SK-N-SH (cell line): ENCODE data around the gene NCS1.

Source experiments
- CHD2 ChIP-seq: fragments of 150-350 bp; IDR thresholded peaks from 2 replicates; pipeline ENCODE4 v1.6.1; 2018; ENCODE audit warnings: low read length; ENCODE audit not compliant: partially characterized antibody
- EP300 ChIP-seq, 2 experiments: IDR thresholded peaks; 2 replicates each; pipeline versions ENCODE4 v1.4.0 to v1.6.1; 2012; ENCODE audit warnings: borderline replicate concordance in 1 of 2, low read depth in 1 of 2, low read length in 1 of 2
- JUND ChIP-seq: IDR thresholded peaks from 2 replicates; pipeline ENCODE4 v1.4.0; 2012
- MAX ChIP-seq: IDR thresholded peaks from 2 replicates; pipeline ENCODE4 v1.4.0; 2012; ENCODE audit warnings: low read depth
- MXI1 ChIP-seq: IDR thresholded peaks from 2 replicates; pipeline ENCODE4 v1.6.1; 2012; ENCODE audit warnings: mild to moderate bottlenecking, low read depth, low read length, improper control_type of control experiment
- PBX3 ChIP-seq: IDR thresholded peaks from 2 replicates; pipeline ENCODE4; 2012
- POLR2AphosphoS5 ChIP-seq: IDR thresholded peaks from 2 replicates; pipeline ENCODE4 v1.6.1; 2012; ENCODE audit warnings: low read depth, low read length
- SIN3A ChIP-seq: IDR thresholded peaks from 2 replicates; pipeline ENCODE4 v1.6.1; 2012; ENCODE audit warnings: low read depth, mild to moderate bottlenecking, low read length, moderate library complexity, borderline replicate concordance
- TAF1 ChIP-seq: IDR thresholded peaks from 2 replicates; pipeline ENCODE4 v1.6.1; 2012; ENCODE audit warnings: low read depth, mild to moderate bottlenecking, low read length, moderate library complexity, borderline replicate concordance
- TEAD4 ChIP-seq: IDR thresholded peaks from 2 replicates; pipeline ENCODE4 v1.4.0; 2012; ENCODE audit warnings: mild to moderate bottlenecking, borderline replicate concordance; ENCODE audit not compliant: insufficient read depth
- TF ChIP-seq, protein P1 (sequence below): fragments of 200-600 bp; sonication (generic); IDR thresholded peaks from 2 replicates; pipeline ENCODE4 v1.6.1; 2017; ENCODE audit warnings: antibody characterized with exemption, mild to moderate bottlenecking, moderate library complexity

DNA sequence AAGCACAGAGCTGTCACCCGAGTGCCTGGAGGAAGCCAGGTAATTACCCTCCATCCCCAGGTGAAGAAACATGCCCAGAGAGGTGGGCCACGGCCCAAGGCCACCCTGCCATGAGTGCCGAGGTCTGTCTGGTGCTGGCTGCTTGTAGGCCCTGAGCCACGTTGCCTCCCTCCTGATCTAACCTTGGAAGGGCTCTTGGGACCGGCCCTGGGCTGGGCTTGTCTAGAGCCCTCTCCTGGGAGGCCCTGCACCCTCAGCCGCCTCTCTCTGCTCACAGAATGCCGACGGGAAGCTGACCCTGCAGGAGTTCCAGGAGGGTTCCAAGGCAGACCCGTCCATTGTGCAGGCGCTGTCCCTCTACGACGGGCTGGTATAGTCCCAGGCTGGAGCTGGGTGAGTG is 53.9 kb downstream of the NCS1 start:
- TF ChIP-seq, protein P1, sequence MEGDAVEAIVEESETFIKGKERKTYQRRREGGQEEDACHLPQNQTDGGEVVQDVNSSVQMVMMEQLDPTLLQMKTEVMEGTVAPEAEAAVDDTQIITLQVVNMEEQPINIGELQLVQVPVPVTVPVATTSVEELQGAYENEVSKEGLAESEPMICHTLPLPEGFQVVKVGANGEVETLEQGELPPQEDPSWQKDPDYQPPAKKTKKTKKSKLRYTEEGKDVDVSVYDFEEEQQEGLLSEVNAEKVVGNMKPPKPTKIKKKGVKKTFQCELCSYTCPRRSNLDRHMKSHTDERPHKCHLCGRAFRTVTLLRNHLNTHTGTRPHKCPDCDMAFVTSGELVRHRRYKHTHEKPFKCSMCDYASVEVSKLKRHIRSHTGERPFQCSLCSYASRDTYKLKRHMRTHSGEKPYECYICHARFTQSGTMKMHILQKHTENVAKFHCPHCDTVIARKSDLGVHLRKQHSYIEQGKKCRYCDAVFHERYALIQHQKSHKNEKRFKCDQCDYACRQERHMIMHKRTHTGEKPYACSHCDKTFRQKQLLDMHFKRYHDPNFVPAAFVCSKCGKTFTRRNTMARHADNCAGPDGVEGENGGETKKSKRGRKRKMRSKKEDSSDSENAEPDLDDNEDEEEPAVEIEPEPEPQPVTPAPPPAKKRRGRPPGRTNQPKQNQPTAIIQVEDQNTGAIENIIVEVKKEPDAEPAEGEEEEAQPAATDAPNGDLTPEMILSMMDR, result no peak
- no peak for TF ChIP-seq TAF1
- TF ChIP-seq TEAD4, result no peak
- no peak for TF ChIP-seq POLR2AphosphoS5
- TF ChIP-seq CHD2, result no peak
- no peak for TF ChIP-seq MAX
- TF ChIP-seq EP300 (IDR thresholded peaks at IDR 0.05; ENCODE audit: borderline replicate concordance in 1 of 2, low read depth in 1 of 2, low read length in 1 of 2), result no peak
- TF ChIP-seq MXI1, result no peak
- TF ChIP-seq SIN3A, result no peak
- no peak for TF ChIP-seq PBX3
- no peak for TF ChIP-seq JUND
